Measurements from ENCODE around the gene SPATA31A6. TPM values are rescaled to one million over a fixed set of nuclear protein-coding genes. Genes with fewer than 3 reads are reported as not detected.

SPATA31A6 gene
- not detected in 2 replicates for total RNA-seq

DNA sequence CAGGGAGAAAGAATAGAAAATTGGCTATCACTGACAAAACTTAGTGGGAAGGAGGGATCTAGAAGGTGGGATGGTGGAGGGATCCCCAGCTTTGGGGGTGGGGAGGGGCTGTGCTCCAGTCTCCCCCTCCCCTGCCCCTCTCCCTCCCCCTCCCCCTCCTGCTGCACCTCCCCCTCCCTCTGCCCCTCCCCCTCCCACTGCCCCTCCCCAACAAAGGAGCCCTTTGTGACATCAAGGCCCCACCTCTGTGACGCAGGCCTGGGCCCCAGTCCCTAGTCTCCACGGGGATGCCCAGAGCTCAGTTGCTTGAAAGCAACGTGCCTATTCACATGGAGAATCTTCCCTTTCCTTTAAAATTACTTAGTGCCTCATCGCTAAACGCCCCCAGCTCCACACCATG, at the start of gene SPATA31A6:
SPATA31A6 (plus strand) TSS at position 301 of the 400 bp plus-strand sequence; CDS start at position 330, 29 bp downstream.

Other genes with a start within 250 kb of the SPATA31A6 start
- 64.3 and 128 TPM in 2 replicates for gene CNTNAP3B, start 54.2 kb upstream of the SPATA31A6 start, total RNA-seq